DOHH2 (cell line): ENCODE results near the gene SRMS.

Source experiments
- H3F3A ChIP-seq: fragments of 200-600 bp; sonication (generic), shearing (Covaris generic); 2 replicates; pipeline ENCODE4 v1.6.0; 2016; ENCODE audit warnings: antibody characterized with exemption, mild to moderate bottlenecking; ENCODE audit not compliant: control insufficient read depth, insufficient read depth
- H3K27ac ChIP-seq: fragments of 200-600 bp; sonication (generic); 2 replicates; pipeline ENCODE4 v1.5.1; 2014; ENCODE audit warnings: low read depth, mild to moderate bottlenecking, low read length, moderate library complexity
- H3K27me3 ChIP-seq: fragments of 200-600 bp; sonication (generic); 2 replicates; pipeline ENCODE4 v1.6.1; 2014; ENCODE audit warnings: mild to moderate bottlenecking, low read length, mixed read lengths; ENCODE audit not compliant: control insufficient read depth
- H3K36me3 ChIP-seq: fragments of 200-600 bp; sonication (generic); 2 replicates; pipeline ENCODE4 v1.6.1; 2014; ENCODE audit warnings: mild to moderate bottlenecking, low read length, moderate library complexity, mixed read lengths; ENCODE audit not compliant: control insufficient read depth
- H3K4me1 ChIP-seq: fragments of 200-600 bp; sonication (generic); 2 replicates; pipeline ENCODE4 v1.6.1; 2014; ENCODE audit warnings: mild to moderate bottlenecking, low read length, mixed read lengths; ENCODE audit not compliant: control insufficient read depth
- H3K4me2 ChIP-seq: fragments of 200-600 bp; sonication (generic); 2 replicates; pipeline ENCODE4 v1.6.0; 2014; ENCODE audit warnings: mild to moderate bottlenecking, low read length, moderate library complexity
- H3K4me3 ChIP-seq: fragments of 200-600 bp; sonication (generic); 2 replicates; pipeline ENCODE4 v1.5.1; 2014; ENCODE audit warnings: mild to moderate bottlenecking, low read length, mixed read lengths
- H3K79me2 ChIP-seq: fragments of 200-600 bp; sonication (generic); 2 replicates; pipeline ENCODE4 v1.6.1; 2014; ENCODE audit warnings: mild to moderate bottlenecking, low read length, mixed read lengths; ENCODE audit not compliant: control insufficient read depth
- H3K9me2 ChIP-seq: fragments of 200-600 bp; sonication (generic); replicated peaks from 2 replicates; pipeline ENCODE4 v1.6.1; 2014; ENCODE audit warnings: mild to moderate bottlenecking, low read length, mixed read lengths; ENCODE audit not compliant: control insufficient read depth
- H3K9me3 ChIP-seq: fragments of 200-600 bp; sonication (generic); 2 replicates; pipeline ENCODE4 v1.6.1; 2014; ENCODE audit warnings: antibody characterized with exemption, low read length, mixed read lengths; ENCODE audit not compliant: control insufficient read depth, insufficient read depth
- H4K20me1 ChIP-seq: fragments of 200-600 bp; sonication (generic); 2 replicates; pipeline ENCODE4 v1.6.0; 2014; ENCODE audit warnings: low read depth, mild to moderate bottlenecking, antibody characterized with exemption, low read length, moderate library complexity; ENCODE audit not compliant: control insufficient read depth, insufficient read depth
- CTCF ChIP-seq: fragments of 200-600 bp; sonication (generic); IDR thresholded peaks from one replicate; pipeline ENCODE4 v1.5.1; 2014; ENCODE audit warnings: antibody characterized with exemption, mild to moderate bottlenecking, low read depth, low read length; ENCODE audit not compliant: poor library complexity, severe bottlenecking
- EZH2phosphoT487 ChIP-seq: fragments of 200-600 bp; sonication (generic); IDR thresholded peaks from 2 replicates; pipeline ENCODE4 v1.6.1; 2017; ENCODE audit warnings: borderline replicate concordance, mild to moderate bottlenecking, antibody characterized with exemption, low read length, moderate library complexity, mixed read lengths

Gene SRMS

DNA sequence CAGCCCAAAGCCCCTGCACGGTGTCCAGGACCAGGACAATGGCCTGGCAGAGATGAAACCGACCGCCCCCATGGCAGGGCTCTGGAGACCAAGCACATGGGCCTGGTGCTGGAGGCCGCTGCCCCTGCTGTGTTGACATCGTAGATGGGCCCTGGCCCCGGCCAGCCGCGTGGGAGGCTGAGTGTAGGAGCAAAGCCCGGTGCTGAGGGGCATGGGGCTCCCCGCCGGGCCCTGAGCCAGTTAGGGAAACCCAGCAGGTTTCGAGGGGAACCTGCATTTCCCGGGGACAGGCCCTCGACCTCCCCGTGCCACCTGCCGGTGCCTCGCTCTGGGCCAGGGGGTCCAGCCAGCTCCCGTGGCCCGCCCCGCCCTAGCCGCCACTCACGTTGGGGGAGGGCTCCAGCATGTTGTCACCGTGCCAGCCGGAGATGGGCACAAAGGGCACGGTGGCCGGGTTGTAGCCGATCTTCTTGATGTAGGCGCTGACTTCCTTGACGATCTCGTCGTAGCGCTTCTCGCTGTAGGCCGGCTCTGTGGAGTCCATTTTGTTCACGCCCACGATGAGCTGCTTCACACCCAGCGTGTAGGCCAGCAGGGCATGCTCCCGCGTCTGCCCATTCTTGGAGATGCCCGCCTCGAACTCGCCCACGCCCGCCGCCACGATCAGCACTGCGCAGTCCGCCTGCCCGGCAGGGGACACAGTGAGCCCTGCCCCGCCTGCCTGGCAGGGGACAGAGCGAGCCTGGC is 53.0 kb downstream of the SRMS start:
- H4K20me1 ChIP-seq = peaks cover 9% of the 10 kb centered on the region; the same call in 1 of the 2 replicates
- H3K27me3 ChIP-seq = peaks cover 7% of the 10 kb centered on the region; the same call in 1 of the 2 replicates
- 0 out of 2 replicates have a peak, but pooled peaks cover 4% of the 10 kb centered on the region for H3K4me1 ChIP-seq
- H3K4me2 ChIP-seq = no peak overlapping the region
- H3K36me3 ChIP-seq = no peaks in the 10 kb centered on the region
- H3K79me2 ChIP-seq = no peaks in the 10 kb centered on the region
- TF ChIP-seq EZH2phosphoT487 (no peak), CTCF (no peak)
- H3K9me2 ChIP-seq = no peaks in the 10 kb centered on the region
- no peaks in the 10 kb centered on the region for H3K9me3 ChIP-seq
- no peak overlapping the region for H3K4me3 ChIP-seq
- no peaks in the 10 kb centered on the region for H3F3A ChIP-seq
- no peak overlapping the region for H3K27ac ChIP-seq

- Histone ChIP-seq H3K4me2 (no peak overlapping the region), H3K27me3 (peaks cover 7% of the 10 kb centered on the region; the same call in 1 of the 2 replicates), H3K27ac (no peak overlapping the region), H3F3A (no peaks in the 10 kb centered on the region), H3K9me3 (no peaks in the 10 kb centered on the region), H3K9me2 (no peaks in the 10 kb centered on the region), H3K79me2 (no peaks in the 10 kb centered on the region), H3K4me3 (no peak overlapping the region), H3K36me3 (no peaks in the 10 kb centered on the region), H4K20me1 (peaks cover 9% of the 10 kb centered on the region; the same call in 1 of the 2 replicates), H3K4me1 (0 out of 2 replicates have a peak, but pooled peaks cover 4% of the 10 kb centered on the region)
- TF ChIP-seq EZH2phosphoT487 (no peak), CTCF (no peak)
Measured at GRCh38 chr20:63494084-63494419, 53.5 kb downstream of the SRMS start.

GRCh38 chr20:63493563-63494020 is 54.0 kb downstream of the SRMS start:
- TF ChIP-seq CTCF = no peak
- no peak for TF ChIP-seq EZH2phosphoT487

More at GRCh38 chr20:63493563-63494020, 54.0 kb downstream of the SRMS start:
- no peaks in the 10 kb centered on the region for H3K36me3 ChIP-seq
- H3K4me3 ChIP-seq = no peak overlapping the region
- H3K4me2 ChIP-seq = no peak overlapping the region
- no peaks in the 10 kb centered on the region for H3K9me2 ChIP-seq
- peaks cover 9% of the 10 kb centered on the region; the same call in 1 of the 2 replicates for H4K20me1 ChIP-seq
- no peaks in the 10 kb centered on the region for H3F3A ChIP-seq
- H3K79me2 ChIP-seq = no peaks in the 10 kb centered on the region
- H3K27me3 ChIP-seq = peaks cover 7% of the 10 kb centered on the region; the same call in 1 of the 2 replicates
- no peaks in the 10 kb centered on the region for H3K9me3 ChIP-seq
- H3K4me1 ChIP-seq = 0 out of 2 replicates have a peak, but pooled peaks cover 4% of the 10 kb centered on the region
- H3K27ac ChIP-seq = no peak overlapping the region
